Uterus (tissue), 2 donors: Measurements from ENCODE around the gene WDFY2.

Experiments
- POLR2A ChIP-seq, 2 donors: fragments of 450-650 bp; IDR thresholded peaks; one replicate each; pipeline ENCODE4 v1.6.1; 2016; ENCODE audit warnings: antibody characterized with exemption in 2 of 2, mild to moderate bottlenecking in 1 of 2, moderate library complexity in 1 of 2
- TF ChIP-seq, protein P1 (sequence below), 4 experiments: fragments of 200-600 bp in 2 of 4; fragments of 450-650 bp in 2 of 4; sonication (generic) in 2 of 4; IDR thresholded peaks; one replicate each; pipeline ENCODE4 v1.5.1; 2016 to 2019; ENCODE audit warnings: antibody characterized with exemption in 4 of 4, mild to moderate bottlenecking in 2 of 4, moderate library complexity in 1 of 4

DNA sequence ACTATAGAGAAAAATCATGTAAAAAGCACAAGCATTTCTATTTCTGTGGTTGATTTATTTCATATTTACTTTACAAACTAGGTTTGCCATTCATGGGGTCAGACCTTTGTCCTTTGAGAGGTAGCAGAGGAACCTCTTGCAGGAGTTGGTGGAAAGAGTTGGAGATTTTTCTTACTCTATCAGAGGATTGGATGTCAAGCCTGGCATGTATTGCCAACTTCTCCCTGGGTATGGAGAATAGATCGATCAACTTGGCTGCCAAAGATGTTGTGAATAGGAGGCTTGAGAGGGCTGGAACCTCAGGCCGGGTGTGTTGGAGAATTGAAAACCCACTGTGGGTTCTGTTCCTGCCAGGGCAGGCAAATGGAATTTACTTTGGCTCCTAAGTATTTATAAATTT lies 81.2 kb downstream of the WDFY2 start:
- TF ChIP-seq POLR2A (IDR thresholded peaks at IDR 0.05) = no peak
- TF ChIP-seq, protein P1, sequence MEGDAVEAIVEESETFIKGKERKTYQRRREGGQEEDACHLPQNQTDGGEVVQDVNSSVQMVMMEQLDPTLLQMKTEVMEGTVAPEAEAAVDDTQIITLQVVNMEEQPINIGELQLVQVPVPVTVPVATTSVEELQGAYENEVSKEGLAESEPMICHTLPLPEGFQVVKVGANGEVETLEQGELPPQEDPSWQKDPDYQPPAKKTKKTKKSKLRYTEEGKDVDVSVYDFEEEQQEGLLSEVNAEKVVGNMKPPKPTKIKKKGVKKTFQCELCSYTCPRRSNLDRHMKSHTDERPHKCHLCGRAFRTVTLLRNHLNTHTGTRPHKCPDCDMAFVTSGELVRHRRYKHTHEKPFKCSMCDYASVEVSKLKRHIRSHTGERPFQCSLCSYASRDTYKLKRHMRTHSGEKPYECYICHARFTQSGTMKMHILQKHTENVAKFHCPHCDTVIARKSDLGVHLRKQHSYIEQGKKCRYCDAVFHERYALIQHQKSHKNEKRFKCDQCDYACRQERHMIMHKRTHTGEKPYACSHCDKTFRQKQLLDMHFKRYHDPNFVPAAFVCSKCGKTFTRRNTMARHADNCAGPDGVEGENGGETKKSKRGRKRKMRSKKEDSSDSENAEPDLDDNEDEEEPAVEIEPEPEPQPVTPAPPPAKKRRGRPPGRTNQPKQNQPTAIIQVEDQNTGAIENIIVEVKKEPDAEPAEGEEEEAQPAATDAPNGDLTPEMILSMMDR (IDR thresholded peaks at IDR 0.05) = no peak
